Fibroblast of lung (primary cell): ENCODE data around the gene HPCAL1. TPM values are rescaled to one million over a fixed set of nuclear protein-coding genes. Genes with fewer than 3 reads are reported as not detected.
A peak's percentile ranks its signal among the peaks of the same experiment; 100 is the strongest.

Source experiments
- DNase-seq, 2 donors: peaks; one replicate each; pipeline versions ENCODE4 v3.0.0 to v3.0.0-alpha.2; 2010; ENCODE audit warnings: low read depth in 2 of 2
- H2AFZ ChIP-seq: 2 replicates; pipeline ENCODE4 v1.5.1; 2012; ENCODE audit warnings: low read length, control low read depth, inconsistent platforms
- H3K27ac ChIP-seq: 2 replicates; pipeline ENCODE4 v1.5.1; 2011; ENCODE audit warnings: low read length, control low read depth; ENCODE audit not compliant: insufficient read depth
- H3K27me3 ChIP-seq: 2 replicates; pipeline ENCODE4 v1.5.1; 2011; ENCODE audit warnings: mild to moderate bottlenecking, low read length; ENCODE audit not compliant: control insufficient read depth, insufficient read depth
- H3K36me3 ChIP-seq: 2 replicates; pipeline ENCODE4 v1.5.1; 2011; ENCODE audit warnings: low read length; ENCODE audit not compliant: control insufficient read depth, insufficient read depth
- H3K4me1 ChIP-seq: 2 replicates; pipeline ENCODE4 v1.5.1; 2011; ENCODE audit warnings: low read length; ENCODE audit not compliant: control insufficient read depth, insufficient read depth; ENCODE audit errors: extremely low read depth
- H3K4me2 ChIP-seq: 2 replicates; pipeline ENCODE4 v1.5.1; 2011; ENCODE audit warnings: low read length, control low read depth; ENCODE audit not compliant: insufficient read depth; ENCODE audit errors: extremely low read depth
- H3K4me3 ChIP-seq, 4 experiments: fragments of 200-600 bp in 1 of 4; sonication (generic) in 1 of 4; replicated peaks in 1 of 4; 2 replicates each; pipeline ENCODE4 v1.5.1; 2011 to 2016; ENCODE audit warnings: low read length in 4 of 4, low read depth in 3 of 4, mild to moderate bottlenecking in 3 of 4, control low read depth in 2 of 4, inconsistent platforms in 1 of 4, mixed read lengths in 1 of 4; ENCODE audit not compliant: insufficient read depth in 1 of 4; ENCODE audit errors: control extremely low read depth in 1 of 4
- H3K79me2 ChIP-seq: 2 replicates; pipeline ENCODE4 v1.5.1; 2012; ENCODE audit warnings: mild to moderate bottlenecking, low read length, inconsistent platforms; ENCODE audit not compliant: control insufficient read depth, insufficient read depth
- H3K9ac ChIP-seq: 2 replicates; pipeline ENCODE4 v1.5.1; 2011; ENCODE audit warnings: mild to moderate bottlenecking, low read length, control low read depth; ENCODE audit not compliant: insufficient read depth
- H3K9me3 ChIP-seq: 2 replicates; pipeline ENCODE4 v1.5.1; 2012; ENCODE audit warnings: low read depth, low read length; ENCODE audit not compliant: control insufficient read depth, insufficient read depth
- H4K20me1 ChIP-seq: 2 replicates; pipeline ENCODE4 v1.5.1; 2011; ENCODE audit warnings: low read length; ENCODE audit not compliant: control insufficient read depth, insufficient read depth; ENCODE audit errors: extremely low read depth
- CTCF ChIP-seq, 2 donors: IDR thresholded peaks in 1 of 2; conservative IDR thresholded peaks in 1 of 2; 1 replicate in 1 of 2; 2 replicates in 1 of 2; pipeline ENCODE4 v1.5.1; 2011 to 2012; ENCODE audit warnings: low read length in 2 of 2, control low read depth in 1 of 2, inconsistent platforms in 1 of 2, low read depth in 1 of 2, mild to moderate bottlenecking in 1 of 2
- EZH2 ChIP-seq: IDR thresholded peaks from 2 replicates; pipeline ENCODE4 v1.5.1; 2012; ENCODE audit warnings: low read length, control low read depth, mild to moderate bottlenecking; ENCODE audit errors: missing control alignments
- polyA plus RNA-seq, 2 donors: library from polyadenylated mRNA; depleted of rRNA in 1 of 2; stranded (reverse) in 1 of 2; unstranded in 1 of 2; fragments of >200 nt; gene quantifications; 2 replicates each; pipeline ENCODE4 v1.2.1, GENCODE V29; 2011 to 2012; ENCODE audit warnings: missing spikeins in 1 of 2
- total RNA-seq: library from RNA; depleted of rRNA; stranded (reverse); fragments of >200 nt; gene quantifications from 2 replicates; pipeline ENCODE4 v1.2.1, GENCODE V29; 2014

Gene HPCAL1
- total and polyA plus RNA-seq, 2 donors (not counting 1 experiment from before 2014, with no cell fraction given), result 11.4 to 34.5 TPM

DNA sequence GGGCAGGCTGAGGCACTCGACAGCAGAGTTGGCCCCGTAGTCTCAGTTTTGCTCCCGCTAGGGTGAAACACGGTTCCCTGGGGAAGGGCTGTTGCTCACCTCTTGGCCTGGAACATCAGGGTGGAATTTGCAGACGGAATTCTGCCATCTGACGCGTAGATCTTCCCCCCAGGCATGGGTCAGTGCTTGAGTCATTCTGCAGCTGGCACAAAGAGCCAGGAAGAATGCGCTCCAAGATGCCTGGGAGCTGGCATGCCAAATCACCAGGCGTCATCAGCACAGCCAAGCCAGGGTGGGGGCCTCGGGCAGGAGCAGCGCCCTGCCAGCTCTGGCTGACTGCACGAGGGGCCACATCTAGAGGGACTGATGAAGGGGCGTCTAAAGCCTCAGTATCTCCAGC lies 102.7 kb downstream of the HPCAL1 start:
- Histone ChIP-seq H3K27ac (no peak overlapping the region), H3K27me3 (no peaks in the 10 kb centered on the region), H3K36me3 (no peaks in the 10 kb centered on the region), H3K4me1 (peaks cover 12% of the 10 kb centered on the region), H3K4me3 (no peak overlapping the region), H3K9ac (no peak overlapping the region), H4K20me1 (no peaks in the 10 kb centered on the region), H2AFZ (no peak overlapping the region), H3K4me2 (no peak overlapping the region), H3K9me3 (no peaks in the 10 kb centered on the region), H3K79me2 (no peaks in the 10 kb centered on the region)
- TF ChIP-seq CTCF (conservative IDR thresholded peaks at IDR 0.05 in 1 of 2, IDR thresholded peaks at IDR 0.05 in 1 of 2; ENCODE audit: low read depth in 1 of 2, low read length in 2 of 2), result no peak
- no peak for TF ChIP-seq EZH2
- DNase-seq, result peak; percentile 92 to 96

- H3K9me3 ChIP-seq, result no peaks in the 10 kb centered on the region
- TF ChIP-seq EZH2, result no peak
- TF ChIP-seq CTCF (conservative IDR thresholded peaks at IDR 0.05 in 1 of 2, IDR thresholded peaks at IDR 0.05 in 1 of 2; ENCODE audit: low read depth in 1 of 2, low read length in 2 of 2), result no peak
- DNase-seq, result peak in 1 of 2 donors; percentile 59
- no peaks in the 10 kb centered on the region for H3K27me3 ChIP-seq
- H4K20me1 ChIP-seq, result no peaks in the 10 kb centered on the region
- no peak overlapping the region for H3K4me3 ChIP-seq
- no peak overlapping the region for H3K9ac ChIP-seq
- no peaks in the 10 kb centered on the region for H3K79me2 ChIP-seq
- no peak overlapping the region for H2AFZ ChIP-seq
- no peak overlapping the region for H3K27ac ChIP-seq
- no peak overlapping the region for H3K4me2 ChIP-seq
- no peaks in the 10 kb centered on the region for H3K36me3 ChIP-seq
- peaks cover 12% of the 10 kb centered on the region for H3K4me1 ChIP-seq
Measured at GRCh38 chr2:10406016-10406415, 103.3 kb downstream of the HPCAL1 start.

- Histone ChIP-seq H3K4me2 (no peak overlapping the region), H4K20me1 (no peaks in the 10 kb centered on the region), H3K36me3 (no peaks in the 10 kb centered on the region), H3K9me3 (no peaks in the 10 kb centered on the region), H3K27me3 (no peaks in the 10 kb centered on the region), H3K79me2 (no peaks in the 10 kb centered on the region), H3K27ac (no peak overlapping the region), H3K9ac (no peak overlapping the region), H3K4me1 (peaks cover 12% of the 10 kb centered on the region), H3K4me3 (no peak overlapping the region), H2AFZ (no peak overlapping the region)
- DNase-seq, result no peak
- TF ChIP-seq CTCF (conservative IDR thresholded peaks at IDR 0.05 in 1 of 2, IDR thresholded peaks at IDR 0.05 in 1 of 2; ENCODE audit: low read depth in 1 of 2, low read length in 2 of 2) (no peak), EZH2 (no peak)
Measured at GRCh38 chr2:10406491-10407188, 103.9 kb downstream of the HPCAL1 start.
